GM18861 (cell line): Measurements from ENCODE around the gene ATP5F1D.
"Not testable (repeated sequence)": the region's sequence is repeated elsewhere in the genome, so short reads cannot be mapped to it uniquely, and the experiment has no call there.

Source experiments
- ATAC-seq: cut with Tn5 transposase; IDR thresholded peaks from one replicate; pipeline ENCODE4 v1.9.1; 2021; ENCODE audit not compliant: unreplicated experiment

ATP5F1D gene

GRCh38 chr19:1246265-1247087, 4.9 kb downstream of the ATP5F1D start:
- not testable (repeated sequence) for ATAC-seq

- ATAC-seq: no peak
Measured at GRCh38 chr19:1247748-1248138, 6.2 kb downstream of the ATP5F1D start.

GRCh38 chr19:1248139-1248785, 6.7 kb downstream of the ATP5F1D start, which contains the start of gene MIDN:
MIDN (plus strand) TSS chr19:1248583; CDS start chr19:1250297, 1,714 bp downstream.
- peak; percentile 16 for ATAC-seq

GRCh38 chr19:1248786-1249297, 7.3 kb downstream of the ATP5F1D start:
- peak; percentile 16 for ATAC-seq

- peak; percentile 38 for ATAC-seq
Measured at GRCh38 chr19:1249298-1249989, 7.9 kb downstream of the ATP5F1D start.

- ATAC-seq: no peak
Measured at GRCh38 chr19:1249990-1250436, 8.5 kb downstream of the ATP5F1D start.

- no peak for ATAC-seq
Measured at GRCh38 chr19:1250437-1251260, 9.1 kb downstream of the ATP5F1D start.

GRCh38 chr19:1251330-1252220, 10.0 kb downstream of the ATP5F1D start:
- ATAC-seq: no peak

- no peak for ATAC-seq
Measured at GRCh38 chr19:1252221-1252820, 10.8 kb downstream of the ATP5F1D start.

GRCh38 chr19:1252821-1253513, 11.4 kb downstream of the ATP5F1D start:
- no peak for ATAC-seq

- no peak for ATAC-seq
Measured at GRCh38 chr19:1253514-1254080, 12.0 kb downstream of the ATP5F1D start.

- no peak for ATAC-seq
Measured at GRCh38 chr19:1254081-1254527, 12.6 kb downstream of the ATP5F1D start.

GRCh38 chr19:1254530-1255185, 13.1 kb downstream of the ATP5F1D start:
- ATAC-seq: no peak

- ATAC-seq: no peak
Measured at GRCh38 chr19:1255186-1256161, 13.9 kb downstream of the ATP5F1D start.

GRCh38 chr19:1256646-1257474, 15.3 kb downstream of the ATP5F1D start:
- ATAC-seq: no peak
